ENCODE results near the gene CACNA2D3.

The CACNA2D3 gene

DNA sequence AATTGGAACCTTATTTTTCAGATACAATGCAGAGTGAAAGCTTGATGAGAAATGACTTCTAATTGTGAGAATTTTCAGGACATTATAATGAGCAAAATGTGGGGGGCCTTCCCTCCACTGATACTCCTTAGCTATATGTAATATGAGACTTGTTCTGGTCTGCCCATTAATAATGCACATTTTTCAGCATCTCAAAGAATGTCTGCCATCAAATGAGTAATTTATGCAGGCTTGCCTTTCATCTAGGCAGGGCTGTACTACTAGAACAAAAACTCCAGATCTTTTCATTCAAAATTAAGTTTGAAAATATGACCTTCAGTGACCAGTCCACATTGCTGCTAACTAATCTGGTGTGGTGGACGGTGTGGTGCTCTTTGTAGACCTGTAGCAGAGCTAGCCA is 678.1 kb downstream of the CACNA2D3 start:
- no peak overlapping the region for H4K8ac ChIP-seq (ENCODE audit: low read depth, low read length)
- H3K14ac ChIP-seq (ENCODE audit: low read length): no peak overlapping the region
- no peak overlapping the region for H3K4ac ChIP-seq (ENCODE audit: low read length)
- DNase-seq (ENCODE audit: low spot score): no peak
- no peaks in the 10 kb centered on the region for H3K9me3 ChIP-seq (replicated peaks in 1 of 2; ENCODE audit: control insufficient read depth in 2 of 2, insufficient read depth in 1 of 2, low read depth in 1 of 2, low read length in 2 of 2)
- H3K23ac ChIP-seq (ENCODE audit: low read depth, low read length, poor library complexity): no peak overlapping the region
- no peak overlapping the region for H2AK5ac ChIP-seq (ENCODE audit: low read depth, low read length)
- no peak overlapping the region for H2BK120ac ChIP-seq (ENCODE audit: low read depth, low read length)
- no peak overlapping the region for H2AFZ ChIP-seq (ENCODE audit: low read length)
- H3K9ac ChIP-seq (ENCODE audit: low read depth, low read length, poor library complexity): no peak overlapping the region
- H3K4me3 ChIP-seq (ENCODE audit: low read length in 2 of 2): no peak overlapping the region
- no CpG with 5 or more reads among the region's 1 CpG for WGBS, 2 donors (ENCODE audit: extremely low coverage in 2 of 2, insufficient read length in 2 of 2, insufficient replicate concordance in 1 of 2)
- H3K79me1 ChIP-seq (ENCODE audit: low read depth, low read length): no peaks in the 10 kb centered on the region
- H2BK12ac ChIP-seq (ENCODE audit: low read length): no peak overlapping the region
- no peak overlapping the region for H3K27ac ChIP-seq (replicated peaks; ENCODE audit: low read length)
- H3K4me1 ChIP-seq (ENCODE audit: control insufficient read depth in 2 of 2, insufficient read depth in 1 of 2, low read depth in 1 of 2, low read length in 2 of 2): no peaks in the 10 kb centered on the region
- H4K91ac ChIP-seq (ENCODE audit: low read depth, low read length, poor library complexity): no peak overlapping the region
- H2BK5ac ChIP-seq (ENCODE audit: low read length): no peak overlapping the region
- H3K36me3 ChIP-seq (replicated peaks in 1 of 2; ENCODE audit: control insufficient read depth in 2 of 2, insufficient read depth in 2 of 2, low read length in 2 of 2): no peaks in the 10 kb centered on the region
- H3K18ac ChIP-seq (ENCODE audit: low read length): no peak overlapping the region
- H2BK15ac ChIP-seq (ENCODE audit: low read length): no peak overlapping the region
- H3K4me2 ChIP-seq (ENCODE audit: insufficient read depth, low read length, poor library complexity, severe bottlenecking): no peak overlapping the region
- peaks cover 0 to 4% (median 0%) of the 10 kb centered on the region in 3 experiments for H3K27me3 ChIP-seq (ENCODE audit: control insufficient read depth in 3 of 3, insufficient read depth in 3 of 3, low read depth in 1 of 3, low read length in 3 of 3)

- Histone ChIP-seq H3K27ac (replicated peaks; ENCODE audit: low read length) (no peak overlapping the region), H2AFZ (ENCODE audit: low read length) (no peak overlapping the region), H3K4ac (ENCODE audit: low read length) (no peak overlapping the region), H3K4me2 (ENCODE audit: insufficient read depth, low read length, poor library complexity, severe bottlenecking) (no peak overlapping the region), H3K14ac (ENCODE audit: low read length) (no peak overlapping the region), H3K9ac (ENCODE audit: low read depth, low read length, poor library complexity) (no peak overlapping the region), H2AK5ac (ENCODE audit: low read depth, low read length) (no peak overlapping the region), H3K18ac (ENCODE audit: low read length) (no peak overlapping the region), H2BK15ac (ENCODE audit: low read length) (no peak overlapping the region), H4K91ac (ENCODE audit: low read depth, low read length, poor library complexity) (no peak overlapping the region), H2BK5ac (ENCODE audit: low read length) (no peak overlapping the region), H3K4me3 (ENCODE audit: low read length in 2 of 2) (no peak overlapping the region), H2BK12ac (ENCODE audit: low read length) (no peak overlapping the region), H3K79me1 (ENCODE audit: low read depth, low read length) (no peaks in the 10 kb centered on the region), H3K9me3 (replicated peaks in 1 of 2; ENCODE audit: control insufficient read depth in 2 of 2, insufficient read depth in 1 of 2, low read depth in 1 of 2, low read length in 2 of 2) (no peaks in the 10 kb centered on the region), H3K27me3 (ENCODE audit: control insufficient read depth in 3 of 3, insufficient read depth in 3 of 3, low read depth in 1 of 3, low read length in 3 of 3) (peaks cover 0 to 4% (median 0%) of the 10 kb centered on the region in 3 experiments), H3K23ac (ENCODE audit: low read depth, low read length, poor library complexity) (no peak overlapping the region), H3K36me3 (replicated peaks in 1 of 2; ENCODE audit: control insufficient read depth in 2 of 2, insufficient read depth in 2 of 2, low read length in 2 of 2) (no peaks in the 10 kb centered on the region), H3K4me1 (ENCODE audit: control insufficient read depth in 2 of 2, insufficient read depth in 1 of 2, low read depth in 1 of 2, low read length in 2 of 2) (no peaks in the 10 kb centered on the region), H4K8ac (ENCODE audit: low read depth, low read length) (no peak overlapping the region), H2BK120ac (ENCODE audit: low read depth, low read length) (no peak overlapping the region)
- DNase-seq (ENCODE audit: low spot score): no peak
Observed at GRCh38 chr3:54801977-54802376, 679.6 kb downstream of the CACNA2D3 start.

DNA sequence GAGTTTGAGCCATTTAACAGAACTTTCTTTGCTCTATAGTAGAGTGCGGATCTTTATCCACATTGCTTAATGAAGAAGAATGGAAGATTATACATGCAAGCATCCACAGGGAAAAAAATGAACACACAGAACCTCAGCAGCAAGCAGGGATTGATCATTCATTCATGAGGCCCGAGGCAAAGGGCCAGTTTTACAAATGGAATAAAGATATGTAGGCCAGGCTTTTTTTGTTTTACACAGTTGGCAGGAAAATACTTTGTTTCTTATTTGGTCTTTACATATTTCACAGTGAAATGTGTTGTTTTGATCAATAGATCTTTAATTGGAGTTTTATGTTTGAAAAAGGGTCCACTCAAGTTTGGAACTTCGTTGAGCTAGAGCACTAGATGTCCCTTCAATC is 688.0 kb downstream of the CACNA2D3 start:
- H2BK15ac ChIP-seq (ENCODE audit: low read length): no peak overlapping the region
- no peak overlapping the region for H2AK5ac ChIP-seq (ENCODE audit: low read depth, low read length)
- no peak overlapping the region for H2BK12ac ChIP-seq (ENCODE audit: low read length)
- H3K4ac ChIP-seq (ENCODE audit: low read length): no peak overlapping the region
- H3K4me1 ChIP-seq (ENCODE audit: control insufficient read depth in 2 of 2, insufficient read depth in 1 of 2, low read depth in 1 of 2, low read length in 2 of 2): no peaks in the 10 kb centered on the region
- H3K18ac ChIP-seq (ENCODE audit: low read length): no peak overlapping the region
- H3K4me3 ChIP-seq (ENCODE audit: low read length in 2 of 2): no peak overlapping the region
- H3K27ac ChIP-seq (replicated peaks; ENCODE audit: low read length): no peak overlapping the region
- H3K9me3 ChIP-seq (replicated peaks in 1 of 2; ENCODE audit: control insufficient read depth in 2 of 2, insufficient read depth in 1 of 2, low read depth in 1 of 2, low read length in 2 of 2): no peaks in the 10 kb centered on the region
- no peak overlapping the region for H3K9ac ChIP-seq (ENCODE audit: low read depth, low read length, poor library complexity)
- H4K91ac ChIP-seq (ENCODE audit: low read depth, low read length, poor library complexity): no peak overlapping the region
- H3K27me3 ChIP-seq (ENCODE audit: control insufficient read depth in 3 of 3, insufficient read depth in 3 of 3, low read depth in 1 of 3, low read length in 3 of 3): peaks cover 0 to 6% (median 0%) of the 10 kb centered on the region in 3 experiments
- no peak overlapping the region for H2BK5ac ChIP-seq (ENCODE audit: low read length)
- no peak overlapping the region for H2AFZ ChIP-seq (ENCODE audit: low read length)
- no peaks in the 10 kb centered on the region for H3K36me3 ChIP-seq (replicated peaks in 1 of 2; ENCODE audit: control insufficient read depth in 2 of 2, insufficient read depth in 2 of 2, low read length in 2 of 2)
- H3K23ac ChIP-seq (ENCODE audit: low read depth, low read length, poor library complexity): no peak overlapping the region
- no peak overlapping the region for H3K4me2 ChIP-seq (ENCODE audit: insufficient read depth, low read length, poor library complexity, severe bottlenecking)
- H3K14ac ChIP-seq (ENCODE audit: low read length): no peak overlapping the region
- H3K79me1 ChIP-seq (ENCODE audit: low read depth, low read length): no peaks in the 10 kb centered on the region
- DNase-seq (ENCODE audit: low spot score): no peak
- H2BK120ac ChIP-seq (ENCODE audit: low read depth, low read length): no peak overlapping the region
- no peak overlapping the region for H4K8ac ChIP-seq (ENCODE audit: low read depth, low read length)
- no CpG with 5 or more reads among the region's 3 CpGs for WGBS, 2 donors (ENCODE audit: extremely low coverage in 2 of 2, insufficient read length in 2 of 2, insufficient replicate concordance in 1 of 2)

GRCh38 chr3:54814224-54814623 is 691.9 kb downstream of the CACNA2D3 start:
- Histone ChIP-seq H2BK12ac (ENCODE audit: low read length) (no peak overlapping the region), H4K8ac (ENCODE audit: low read depth, low read length) (no peak overlapping the region), H3K14ac (ENCODE audit: low read length) (no peak overlapping the region), H3K79me1 (ENCODE audit: low read depth, low read length) (no peaks in the 10 kb centered on the region), H2BK15ac (ENCODE audit: low read length) (no peak overlapping the region), H3K4me3 (ENCODE audit: low read length in 2 of 2) (no peak overlapping the region), H2AFZ (ENCODE audit: low read length) (no peak overlapping the region), H3K36me3 (replicated peaks in 1 of 2; ENCODE audit: control insufficient read depth in 2 of 2, insufficient read depth in 2 of 2, low read length in 2 of 2) (no peaks in the 10 kb centered on the region), H3K4me2 (ENCODE audit: insufficient read depth, low read length, poor library complexity, severe bottlenecking) (no peak overlapping the region), H2BK120ac (ENCODE audit: low read depth, low read length) (no peak overlapping the region), H3K9me3 (replicated peaks in 1 of 2; ENCODE audit: control insufficient read depth in 2 of 2, insufficient read depth in 1 of 2, low read depth in 1 of 2, low read length in 2 of 2) (no peaks in the 10 kb centered on the region), H4K91ac (ENCODE audit: low read depth, low read length, poor library complexity) (no peak overlapping the region), H3K18ac (ENCODE audit: low read length) (no peak overlapping the region), H3K23ac (ENCODE audit: low read depth, low read length, poor library complexity) (no peak overlapping the region), H2AK5ac (ENCODE audit: low read depth, low read length) (no peak overlapping the region), H3K27ac (replicated peaks; ENCODE audit: low read length) (no peak overlapping the region), H3K4me1 (ENCODE audit: control insufficient read depth in 2 of 2, insufficient read depth in 1 of 2, low read depth in 1 of 2, low read length in 2 of 2) (no peaks in the 10 kb centered on the region), H3K4ac (ENCODE audit: low read length) (no peak overlapping the region), H2BK5ac (ENCODE audit: low read length) (no peak overlapping the region), H3K9ac (ENCODE audit: low read depth, low read length, poor library complexity) (no peak overlapping the region), H3K27me3 (ENCODE audit: control insufficient read depth in 3 of 3, insufficient read depth in 3 of 3, low read depth in 1 of 3, low read length in 3 of 3) (peaks cover 0 to 12% (median 0%) of the 10 kb centered on the region in 3 experiments)
- WGBS, 2 donors (ENCODE audit: extremely low coverage in 2 of 2, insufficient read length in 2 of 2, insufficient replicate concordance in 1 of 2): no CpG with 5 or more reads among the region's 3 CpGs
- DNase-seq (ENCODE audit: low spot score): no peak

Measured in neuronal stem cell (in vitro differentiated cells).